ENCODE data around the gene UBE4B.

DNA sequence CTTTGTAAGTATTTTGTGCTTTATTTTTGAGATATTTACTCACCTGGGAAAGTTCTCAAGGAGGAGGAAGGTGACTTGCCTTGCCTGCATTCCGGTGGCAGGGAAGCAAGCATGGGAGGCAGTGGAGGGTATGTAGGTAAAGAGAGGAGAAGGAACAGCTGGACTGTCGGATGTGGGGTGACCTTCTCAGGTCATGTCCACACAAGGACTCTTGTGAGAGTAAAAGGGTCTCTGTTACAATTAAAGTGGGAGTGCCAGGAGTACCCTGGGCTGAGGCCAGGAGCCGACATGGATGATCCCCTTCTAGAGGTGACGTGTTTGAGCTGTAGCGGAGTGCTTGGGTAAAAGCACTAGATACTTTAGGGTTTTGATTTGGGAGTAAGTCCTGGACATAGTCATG, 25.0 kb downstream of the UBE4B start:
- TF ChIP-seq, protein P1, sequence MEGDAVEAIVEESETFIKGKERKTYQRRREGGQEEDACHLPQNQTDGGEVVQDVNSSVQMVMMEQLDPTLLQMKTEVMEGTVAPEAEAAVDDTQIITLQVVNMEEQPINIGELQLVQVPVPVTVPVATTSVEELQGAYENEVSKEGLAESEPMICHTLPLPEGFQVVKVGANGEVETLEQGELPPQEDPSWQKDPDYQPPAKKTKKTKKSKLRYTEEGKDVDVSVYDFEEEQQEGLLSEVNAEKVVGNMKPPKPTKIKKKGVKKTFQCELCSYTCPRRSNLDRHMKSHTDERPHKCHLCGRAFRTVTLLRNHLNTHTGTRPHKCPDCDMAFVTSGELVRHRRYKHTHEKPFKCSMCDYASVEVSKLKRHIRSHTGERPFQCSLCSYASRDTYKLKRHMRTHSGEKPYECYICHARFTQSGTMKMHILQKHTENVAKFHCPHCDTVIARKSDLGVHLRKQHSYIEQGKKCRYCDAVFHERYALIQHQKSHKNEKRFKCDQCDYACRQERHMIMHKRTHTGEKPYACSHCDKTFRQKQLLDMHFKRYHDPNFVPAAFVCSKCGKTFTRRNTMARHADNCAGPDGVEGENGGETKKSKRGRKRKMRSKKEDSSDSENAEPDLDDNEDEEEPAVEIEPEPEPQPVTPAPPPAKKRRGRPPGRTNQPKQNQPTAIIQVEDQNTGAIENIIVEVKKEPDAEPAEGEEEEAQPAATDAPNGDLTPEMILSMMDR (IDR thresholded peaks at IDR 0.05): no peak
- no peak for TF ChIP-seq POLR2A (IDR thresholded peaks at IDR 0.05)
- TF ChIP-seq EP300 (IDR thresholded peaks at IDR 0.05): no peak
